ENCODE data around the gene PYY.
"Not testable (repeated sequence)": the region's sequence is repeated elsewhere in the genome, so short reads cannot be mapped to it uniquely, and the experiment has no call there.

PYY gene

DNA sequence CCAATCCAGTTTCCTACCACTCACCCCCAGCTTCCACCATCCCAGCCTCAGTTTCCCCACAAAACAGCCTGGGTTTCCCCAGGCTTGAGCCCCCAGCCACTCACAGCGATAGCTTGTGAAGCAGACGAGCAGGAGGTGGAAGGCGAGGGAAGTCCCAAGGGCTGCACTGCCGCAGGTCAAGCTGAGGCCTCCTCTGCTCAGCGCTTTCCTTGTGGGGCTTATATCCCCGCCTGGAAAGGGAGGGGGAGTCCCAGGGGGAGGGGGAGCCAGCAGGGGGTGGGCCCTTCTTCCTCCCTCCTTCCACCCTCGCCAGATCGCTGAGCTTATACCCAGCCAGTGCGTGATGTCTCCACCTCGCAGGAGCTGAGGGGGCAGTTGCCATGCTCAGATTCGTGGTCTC, at the start of gene PYY:
Gene PYY (minus strand): TSS at position 195 of the 400 bp plus-strand sequence. CDS start 457 bp downstream, outside the sequence.
- DNase-seq (ENCODE audit: low read depth in 2 of 2) = no peak

- peak; percentile 47 to 49 for DNase-seq (ENCODE audit: low read depth in 2 of 2)
Observed at GRCh38 chr17:44002141-44002848, 48.6 kb upstream of the PYY start.

DNA sequence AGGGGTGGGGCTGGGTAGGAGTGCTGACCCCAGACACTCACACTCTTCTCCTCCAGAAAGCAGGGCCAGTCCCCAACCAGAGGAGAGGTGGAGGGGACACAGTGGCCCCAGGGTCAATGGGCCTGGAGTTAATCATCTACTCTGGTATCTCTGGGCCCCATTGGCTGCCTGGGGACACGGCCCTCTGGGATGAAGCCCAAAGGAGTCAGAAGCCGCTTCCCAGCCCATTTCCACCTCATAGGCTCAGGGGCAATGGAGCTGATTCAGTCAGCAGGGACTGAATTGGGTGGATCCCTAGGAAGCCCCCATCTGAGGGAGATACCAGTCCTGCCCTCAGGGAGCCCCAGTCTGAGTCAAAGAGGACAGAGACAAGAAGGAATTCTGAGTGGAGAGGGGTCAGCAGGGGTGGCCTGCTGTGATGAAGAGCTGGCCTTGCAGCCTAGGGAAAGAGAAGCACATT, 47.8 kb upstream of the PYY start:
- no peak for DNase-seq (ENCODE audit: low read depth in 2 of 2)

- no peak for DNase-seq (ENCODE audit: low read depth in 2 of 2)
Observed at GRCh38 chr17:44000871-44001460, 47.2 kb upstream of the PYY start.

DNA sequence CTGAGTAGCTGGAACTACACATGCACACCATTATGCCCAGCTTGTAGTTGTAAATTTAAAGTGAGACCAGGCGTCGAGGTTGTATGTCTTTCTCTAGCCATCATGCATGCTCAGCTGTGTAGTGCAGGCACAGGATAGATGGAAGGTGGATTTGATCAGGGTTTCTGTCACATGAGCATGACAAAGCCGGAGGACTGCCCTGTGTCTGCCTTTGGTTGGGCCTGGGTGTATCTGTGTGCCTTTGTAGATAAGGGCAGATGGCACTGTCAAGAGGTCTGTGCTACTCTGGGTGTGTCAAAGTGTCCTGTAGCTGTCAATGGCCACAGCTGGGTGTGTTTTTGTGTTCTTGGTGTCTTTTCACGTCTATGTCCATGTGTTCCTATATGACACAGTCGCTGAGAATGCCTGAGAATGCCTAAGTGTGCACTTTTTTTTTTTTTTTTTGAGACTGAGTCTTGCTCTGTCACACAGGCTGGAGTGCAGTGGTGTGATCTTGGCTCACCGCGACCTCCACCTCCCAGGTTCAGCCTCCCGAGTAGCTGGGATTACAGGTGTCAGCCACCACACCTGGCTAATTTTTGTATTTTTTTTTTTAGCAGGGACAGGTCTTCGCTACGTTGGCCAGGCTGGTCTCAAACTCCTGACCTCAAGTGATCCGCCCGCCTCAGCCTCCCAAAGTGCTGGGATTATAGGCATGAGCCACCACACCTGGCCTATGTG, 46.6 kb upstream of the PYY start:
- no peak for DNase-seq (ENCODE audit: low read depth in 2 of 2)

- no peak for DNase-seq (ENCODE audit: low read depth in 2 of 2)
Observed at GRCh38 chr17:43999024-43999423, 45.3 kb upstream of the PYY start.

DNA sequence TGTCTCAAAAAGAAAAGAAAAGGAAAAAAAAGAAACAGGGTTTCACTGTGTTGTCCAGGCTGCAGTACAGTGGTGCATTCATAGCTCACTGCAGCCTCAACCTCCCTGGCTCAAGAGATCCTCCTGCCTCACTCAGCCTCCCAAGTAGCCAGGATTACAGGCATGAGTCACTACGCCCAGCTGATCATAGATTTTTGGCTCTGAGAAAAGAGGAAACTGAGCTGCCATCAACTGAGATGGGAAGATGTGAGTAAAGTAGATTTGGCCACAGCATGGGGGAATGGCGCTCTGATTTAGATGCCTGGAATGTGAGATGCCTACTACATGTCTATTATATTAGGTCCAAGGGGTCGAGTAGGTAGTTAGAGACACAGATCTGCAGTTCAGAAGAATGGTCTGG, 44.8 kb upstream of the PYY start:
- DNase-seq (ENCODE audit: low read depth in 2 of 2) = no peak

GRCh38 chr17:43997180-43997579, 43.4 kb upstream of the PYY start:
- not testable (repeated sequence) for DNase-seq (ENCODE audit: low read depth in 2 of 2)

- no peak for DNase-seq (ENCODE audit: low read depth in 2 of 2)
Observed at GRCh38 chr17:43995150-43995471, 41.4 kb upstream of the PYY start.

DNA sequence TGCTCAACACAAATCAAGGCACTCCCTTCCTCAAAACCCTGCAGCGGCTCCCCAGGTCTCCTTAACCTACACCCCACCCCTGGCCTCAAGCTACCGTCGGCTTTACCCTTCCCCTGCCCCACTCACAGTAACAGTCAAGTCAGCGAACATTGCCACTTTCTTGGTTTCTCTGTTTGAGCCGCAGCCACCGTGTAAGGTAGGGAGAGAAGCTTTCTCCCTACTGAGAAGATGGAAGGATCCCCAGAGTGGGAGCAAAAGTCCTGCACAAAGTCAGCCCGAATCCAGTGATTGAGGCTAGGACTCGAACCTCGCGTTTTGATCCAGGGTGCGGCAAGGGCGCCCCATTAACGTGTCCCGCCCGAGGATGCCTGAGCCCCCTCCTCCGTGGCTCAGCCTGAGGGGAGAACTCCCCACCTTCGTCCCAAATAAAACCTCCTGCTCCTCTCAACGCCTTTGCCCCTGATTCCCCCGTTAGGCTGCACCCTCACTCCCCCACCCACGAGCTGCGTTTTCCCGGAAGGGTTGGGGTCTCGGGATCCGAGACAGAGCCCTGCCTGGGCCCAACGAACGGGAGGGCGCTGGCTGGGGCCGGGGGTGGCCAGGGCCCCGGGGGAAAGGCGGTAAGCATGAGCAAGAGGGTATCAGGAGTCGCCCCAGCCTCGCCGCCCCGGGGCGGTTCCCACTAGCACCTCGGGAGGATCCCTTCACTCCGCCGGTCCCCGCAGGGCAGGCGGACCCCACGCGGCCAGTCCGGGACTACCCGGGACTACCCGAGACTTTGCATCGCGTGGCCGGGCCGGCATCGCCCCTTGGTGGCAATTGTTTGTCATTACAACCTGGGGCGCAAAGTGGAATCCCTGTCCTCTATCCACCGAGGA, 40.8 kb upstream of the PYY start:
- DNase-seq (ENCODE audit: low read depth in 2 of 2) = peak; percentile 25 to 36

DNA sequence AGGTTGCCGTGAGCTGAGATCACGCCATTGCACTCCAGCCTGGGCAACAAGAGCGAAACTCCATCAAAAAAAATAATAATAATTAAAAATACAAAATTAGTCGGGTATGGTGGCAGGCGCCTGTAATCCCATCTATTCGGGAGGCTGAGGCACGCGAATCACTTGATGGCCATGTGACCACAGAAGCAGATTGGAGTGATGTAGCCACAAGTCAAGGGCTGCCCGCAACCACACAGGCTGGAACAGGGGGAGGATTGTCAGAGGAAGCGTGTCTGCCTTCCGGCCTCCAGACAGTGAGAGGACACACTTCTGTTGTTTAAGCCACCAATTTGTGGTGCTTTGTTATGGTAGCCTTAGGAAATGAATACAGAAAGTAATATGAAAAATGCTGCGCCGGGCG, 38.9 kb upstream of the PYY start:
- no peak for DNase-seq (ENCODE audit: low read depth in 2 of 2)

- no peak for DNase-seq (ENCODE audit: low read depth in 2 of 2)
Observed at GRCh38 chr17:43988301-43988700, 34.6 kb upstream of the PYY start.

DNA sequence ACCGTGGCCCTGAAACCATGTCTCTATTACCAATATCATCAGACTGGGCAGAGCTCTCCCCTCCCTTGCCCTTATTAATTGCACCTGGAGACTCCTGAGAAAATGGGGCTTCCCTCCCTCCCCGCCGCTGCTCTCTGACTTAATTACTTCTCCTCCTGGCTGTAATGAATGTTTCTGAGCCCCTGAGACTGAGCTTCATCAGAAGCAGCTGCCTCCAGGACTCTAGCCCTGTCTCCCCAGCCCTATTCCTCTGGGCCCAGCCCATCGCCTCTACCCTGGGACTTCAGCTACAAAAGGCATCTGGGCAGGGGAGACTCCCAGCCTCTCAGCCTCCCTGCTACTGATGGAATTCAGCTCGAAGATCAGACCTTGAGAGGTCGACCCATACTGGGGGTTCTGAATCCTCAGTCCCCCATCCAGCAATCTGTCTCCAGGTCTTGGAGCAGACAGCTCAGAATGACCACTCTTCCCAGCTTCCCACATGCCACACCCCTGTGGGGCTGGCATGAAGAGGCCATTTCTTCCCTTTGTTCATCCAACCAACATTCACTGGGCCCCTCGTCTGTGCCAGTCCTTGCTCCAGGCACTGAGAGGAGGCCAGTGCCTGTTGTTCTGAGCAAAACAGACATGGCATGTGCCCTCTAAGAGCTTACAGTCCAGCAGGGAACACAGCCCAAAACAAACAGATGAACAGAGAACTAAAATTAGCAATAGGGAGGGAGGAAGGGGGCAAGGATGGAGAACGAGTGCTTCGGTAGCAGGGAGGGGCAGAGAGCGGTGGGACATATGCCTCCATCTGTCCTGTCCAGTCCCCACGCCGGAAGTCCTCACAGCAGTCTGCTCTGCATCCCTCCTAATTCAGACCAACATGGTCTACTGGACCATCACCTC, 33.6 kb upstream of the PYY start:
- DNase-seq (ENCODE audit: low read depth in 2 of 2) = no peak

GRCh38 chr17:43986225-43986981, 32.7 kb upstream of the PYY start:
- no peak for DNase-seq (ENCODE audit: low read depth in 2 of 2)

DNA sequence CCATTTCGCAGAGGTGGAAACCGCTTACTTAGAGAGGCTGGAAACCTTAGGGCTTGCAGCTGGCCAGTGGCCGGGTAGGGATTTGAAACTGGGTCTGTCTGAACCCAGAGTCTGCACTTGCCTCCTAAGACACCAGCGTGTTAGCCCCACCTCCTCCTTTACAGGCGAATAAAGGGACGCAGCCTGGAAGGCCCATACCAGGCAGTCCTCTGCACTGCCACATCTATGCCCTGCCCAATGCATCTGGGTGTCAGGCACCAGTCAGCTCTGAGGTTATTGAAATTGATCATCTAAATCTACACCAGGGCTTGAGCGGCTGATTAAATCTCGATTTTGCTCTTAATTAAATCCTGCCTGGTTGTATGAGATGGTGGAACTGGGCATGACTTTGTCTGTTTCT, 30.8 kb upstream of the PYY start:
- DNase-seq (ENCODE audit: low read depth in 2 of 2) = no peak

DNA sequence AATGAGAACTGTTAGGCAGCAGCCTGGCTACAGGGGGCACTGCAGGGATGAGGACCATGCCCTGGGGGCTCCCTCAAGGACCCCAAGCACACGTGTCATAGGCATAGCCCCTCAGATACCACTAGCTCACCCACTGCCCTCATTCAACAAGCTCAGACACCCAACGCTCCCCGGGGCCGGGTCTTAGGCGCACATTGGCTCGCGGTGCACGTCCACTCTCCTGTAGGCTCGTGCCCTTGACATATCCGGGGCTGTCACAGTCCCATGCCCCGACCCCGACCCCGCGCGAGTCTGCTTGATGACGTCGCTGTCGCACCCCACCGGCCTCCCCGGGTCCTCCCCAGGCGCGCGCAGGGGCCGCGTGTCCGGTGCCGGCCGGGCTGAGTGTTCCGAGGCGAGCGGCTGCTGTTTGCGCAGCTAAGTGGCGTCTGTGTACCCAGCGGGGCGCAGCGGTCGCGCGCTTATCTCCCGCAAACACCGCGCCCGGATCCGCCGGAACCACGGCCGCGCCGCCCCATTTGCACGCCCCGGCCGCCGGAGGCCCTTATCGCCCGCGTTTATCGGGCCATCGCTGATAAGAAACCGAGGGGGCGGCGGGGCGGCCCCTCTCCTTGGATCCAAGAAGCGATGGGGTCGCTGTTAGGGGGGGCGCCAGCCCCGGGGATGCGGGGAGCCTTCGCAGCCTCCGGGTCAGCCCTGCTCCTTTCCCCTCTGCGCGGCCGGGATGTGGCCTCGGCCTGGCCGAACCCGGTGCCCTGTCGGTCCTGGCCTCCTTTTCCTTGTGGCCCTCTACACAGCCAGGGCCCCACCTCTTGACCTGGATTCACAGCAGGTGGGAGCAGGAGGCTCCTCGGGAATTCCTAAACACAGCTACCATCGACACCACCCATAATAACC, 30.0 kb upstream of the PYY start:
- no peak for DNase-seq (ENCODE audit: low read depth in 2 of 2)

DNA sequence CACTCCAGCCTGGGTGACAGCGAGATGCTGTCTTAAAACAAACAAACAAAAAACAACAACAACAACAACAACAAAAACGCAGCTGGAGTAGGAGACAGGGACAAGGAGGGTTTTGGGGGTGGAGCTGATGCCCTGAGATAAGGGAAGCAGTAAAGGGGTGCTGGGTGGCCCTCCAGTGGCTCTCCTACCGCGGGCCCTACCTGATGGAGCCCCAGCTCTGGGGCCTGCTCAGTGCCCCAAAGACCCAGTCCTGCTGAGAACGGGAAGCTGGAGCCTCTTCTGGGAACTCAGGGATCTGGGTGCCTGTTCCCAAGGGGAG, 29.4 kb upstream of the PYY start:
- no peak for DNase-seq (ENCODE audit: low read depth in 2 of 2)

DNA sequence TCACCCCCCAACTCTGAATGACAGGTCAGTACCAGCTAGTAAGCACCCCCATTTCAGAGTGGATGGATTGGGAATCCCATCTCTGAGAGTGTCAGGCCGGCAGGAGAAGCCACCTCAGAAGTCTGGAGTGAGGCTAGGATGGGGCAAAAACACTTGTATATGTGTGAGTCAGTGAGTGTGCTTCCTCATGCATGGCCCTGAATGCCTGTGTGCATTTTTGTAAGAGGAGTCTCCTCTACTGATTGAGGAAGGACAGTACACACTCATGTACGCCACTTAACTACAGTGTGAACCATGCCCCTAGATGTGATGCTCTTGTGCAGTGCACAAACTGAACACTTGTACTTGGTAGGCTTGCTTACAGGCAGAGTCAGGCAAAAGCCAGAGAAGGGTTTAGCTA, 28.4 kb upstream of the PYY start:
- no peak for DNase-seq (ENCODE audit: low read depth in 2 of 2)

- DNase-seq (ENCODE audit: low read depth in 2 of 2) = no peak
Observed at GRCh38 chr17:43979671-43980070, 25.9 kb upstream of the PYY start.
